HFF-Myc (cell line): ENCODE results near the gene CEP78.

Source experiments
- DNase-seq: peaks from one replicate; pipeline ENCODE4 v3.0.0-alpha.2; 2011; ENCODE audit warnings: low read depth; ENCODE audit errors: extremely low read depth
- H3K4me3 ChIP-seq: replicated peaks from 2 replicates; pipeline ENCODE4 v1.5.1; 2011; ENCODE audit warnings: low read depth, mild to moderate bottlenecking, control low read depth, low read length
- TF ChIP-seq, protein P1 (sequence below): IDR thresholded peaks from 2 replicates; pipeline ENCODE4 v1.5.1; 2012; ENCODE audit warnings: mild to moderate bottlenecking, low read depth, low read length, control low read depth; ENCODE audit errors: missing control alignments

Gene CEP78

DNA sequence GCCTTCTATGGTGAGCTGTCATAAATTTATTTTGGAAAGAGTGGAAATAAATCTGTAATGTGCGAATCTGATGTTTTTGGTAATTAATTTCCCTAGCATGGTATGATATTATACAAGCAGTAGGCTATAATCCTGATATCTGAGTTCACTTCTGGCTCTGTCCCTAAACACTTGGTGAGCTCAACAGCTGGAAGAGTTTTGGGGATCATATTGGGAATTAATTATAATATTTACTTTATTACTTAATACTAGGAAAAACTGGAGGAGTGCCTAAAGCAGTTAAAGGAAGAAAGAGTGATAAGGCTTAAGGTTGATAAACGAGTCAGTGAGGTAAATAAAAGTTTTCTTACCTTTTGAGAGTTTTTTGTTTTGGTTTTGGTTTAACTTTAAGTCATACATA, 26.8 kb downstream of the CEP78 start:
- TF ChIP-seq, protein P1, sequence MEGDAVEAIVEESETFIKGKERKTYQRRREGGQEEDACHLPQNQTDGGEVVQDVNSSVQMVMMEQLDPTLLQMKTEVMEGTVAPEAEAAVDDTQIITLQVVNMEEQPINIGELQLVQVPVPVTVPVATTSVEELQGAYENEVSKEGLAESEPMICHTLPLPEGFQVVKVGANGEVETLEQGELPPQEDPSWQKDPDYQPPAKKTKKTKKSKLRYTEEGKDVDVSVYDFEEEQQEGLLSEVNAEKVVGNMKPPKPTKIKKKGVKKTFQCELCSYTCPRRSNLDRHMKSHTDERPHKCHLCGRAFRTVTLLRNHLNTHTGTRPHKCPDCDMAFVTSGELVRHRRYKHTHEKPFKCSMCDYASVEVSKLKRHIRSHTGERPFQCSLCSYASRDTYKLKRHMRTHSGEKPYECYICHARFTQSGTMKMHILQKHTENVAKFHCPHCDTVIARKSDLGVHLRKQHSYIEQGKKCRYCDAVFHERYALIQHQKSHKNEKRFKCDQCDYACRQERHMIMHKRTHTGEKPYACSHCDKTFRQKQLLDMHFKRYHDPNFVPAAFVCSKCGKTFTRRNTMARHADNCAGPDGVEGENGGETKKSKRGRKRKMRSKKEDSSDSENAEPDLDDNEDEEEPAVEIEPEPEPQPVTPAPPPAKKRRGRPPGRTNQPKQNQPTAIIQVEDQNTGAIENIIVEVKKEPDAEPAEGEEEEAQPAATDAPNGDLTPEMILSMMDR = no peak
- H3K4me3 ChIP-seq = no peak overlapping the region
- DNase-seq = no peak

DNA sequence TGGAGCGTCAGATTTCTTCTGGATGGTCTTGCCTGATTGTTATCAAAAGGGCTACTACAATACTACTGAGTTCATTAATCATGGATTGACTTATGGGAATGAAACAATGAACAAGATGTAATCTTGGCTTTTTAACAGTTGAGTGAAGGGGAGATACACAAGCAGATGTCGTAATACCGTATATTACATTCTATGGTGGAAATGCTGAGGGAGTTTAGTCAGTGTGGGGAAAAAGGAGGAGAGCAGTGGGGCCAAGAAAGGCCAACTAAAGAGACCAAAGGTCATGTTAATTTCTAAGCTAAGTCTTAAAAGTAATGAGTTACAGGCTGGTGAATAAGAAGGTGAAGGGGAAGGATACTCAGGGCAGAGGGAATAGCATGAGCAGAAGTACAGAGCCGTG, 32.0 kb downstream of the CEP78 start:
- DNase-seq = no peak
- no peak overlapping the region for H3K4me3 ChIP-seq
- TF ChIP-seq, protein P1 = no peak

DNA sequence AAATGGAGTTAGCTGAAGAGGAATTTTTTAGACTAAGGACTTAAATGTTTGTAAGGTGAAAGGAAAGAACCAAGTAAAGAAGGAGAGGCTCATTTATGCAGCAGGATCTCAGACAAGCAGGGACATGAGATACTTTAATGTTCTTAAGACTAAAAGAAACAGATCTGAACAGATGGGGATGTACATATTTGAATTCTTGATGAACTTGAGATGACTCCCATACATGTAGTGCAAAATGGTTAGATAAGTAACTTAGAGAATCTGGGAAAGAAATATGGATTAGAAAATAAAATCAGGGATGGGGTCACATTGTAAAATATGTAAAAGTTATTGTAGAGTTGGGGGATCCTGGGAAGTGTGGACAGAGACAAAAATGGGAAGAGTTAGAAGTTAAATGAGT, 33.9 kb downstream of the CEP78 start:
- TF ChIP-seq, protein P1 = no peak
- H3K4me3 ChIP-seq = no peak overlapping the region
- DNase-seq = no peak

DNA sequence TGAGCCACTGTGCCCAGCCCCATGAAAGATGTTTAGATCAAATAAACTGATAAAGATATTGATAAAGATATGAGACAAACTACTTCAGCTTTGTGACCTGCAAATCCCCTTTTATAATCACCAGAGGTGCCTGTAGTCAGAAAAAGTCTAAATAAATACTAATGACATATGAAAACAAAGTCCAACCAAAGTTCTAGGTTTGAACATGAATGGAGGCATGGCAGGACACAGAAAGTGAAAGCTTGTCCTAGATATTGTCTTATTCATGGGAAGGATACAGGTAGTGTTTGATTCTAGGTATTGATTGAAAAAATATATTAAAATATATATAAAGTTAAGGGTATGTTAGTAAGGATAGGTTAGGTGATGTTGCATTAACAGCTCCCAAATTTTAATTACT, 36.4 kb downstream of the CEP78 start:
- TF ChIP-seq, protein P1 = no peak
- H3K4me3 ChIP-seq = no peak overlapping the region
- DNase-seq = no peak

DNA sequence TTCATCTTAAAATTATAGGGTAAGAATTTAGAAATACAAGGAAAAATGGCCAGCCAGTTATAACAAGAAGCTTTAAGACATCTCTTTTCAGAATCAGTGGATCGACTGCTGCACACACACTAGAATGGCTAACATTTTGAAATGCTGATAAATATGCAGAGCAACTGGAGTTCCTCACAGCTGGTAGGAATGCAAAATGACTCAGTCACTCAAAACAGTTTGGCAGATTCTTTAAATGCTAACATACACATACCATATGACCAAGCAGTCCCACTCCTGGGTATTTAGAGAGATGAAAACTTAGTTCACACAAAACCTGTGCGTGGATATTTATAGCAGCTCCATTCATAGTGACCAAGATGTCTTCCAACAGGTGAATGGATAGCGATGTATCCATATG, 37.9 kb downstream of the CEP78 start:
- no peak for DNase-seq
- TF ChIP-seq, protein P1 = no peak
- no peak overlapping the region for H3K4me3 ChIP-seq

DNA sequence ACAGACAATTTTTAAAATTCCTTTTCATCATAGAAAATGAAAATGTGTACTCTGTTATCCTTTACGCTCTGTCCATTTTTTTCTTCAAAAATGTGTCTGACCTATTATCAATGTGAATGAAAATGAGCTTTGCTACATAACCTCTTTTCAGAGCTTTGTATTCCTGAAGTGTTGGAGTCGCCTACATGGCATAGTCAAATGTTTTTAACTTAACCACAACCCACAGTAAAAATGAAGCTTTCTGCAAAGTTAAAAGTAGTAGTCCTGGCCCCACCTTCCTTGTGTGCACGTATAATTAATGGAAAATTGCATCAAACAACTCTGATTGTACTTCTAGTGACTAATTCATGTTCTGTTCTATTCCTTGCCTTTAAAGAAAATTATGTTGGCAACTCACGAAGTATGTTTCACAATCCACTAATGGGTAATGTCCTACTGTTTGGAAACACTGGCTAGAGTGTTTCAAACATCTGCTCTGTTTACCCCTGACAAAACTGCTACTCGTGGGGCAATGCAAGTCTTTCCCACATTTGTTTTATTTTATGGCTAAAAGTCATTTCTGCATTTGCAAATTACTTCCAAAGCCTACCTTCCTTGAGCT, 42.4 kb downstream of the CEP78 start:
- DNase-seq = no peak
- H3K4me3 ChIP-seq = no peak overlapping the region
- TF ChIP-seq, protein P1 = no peak

DNA sequence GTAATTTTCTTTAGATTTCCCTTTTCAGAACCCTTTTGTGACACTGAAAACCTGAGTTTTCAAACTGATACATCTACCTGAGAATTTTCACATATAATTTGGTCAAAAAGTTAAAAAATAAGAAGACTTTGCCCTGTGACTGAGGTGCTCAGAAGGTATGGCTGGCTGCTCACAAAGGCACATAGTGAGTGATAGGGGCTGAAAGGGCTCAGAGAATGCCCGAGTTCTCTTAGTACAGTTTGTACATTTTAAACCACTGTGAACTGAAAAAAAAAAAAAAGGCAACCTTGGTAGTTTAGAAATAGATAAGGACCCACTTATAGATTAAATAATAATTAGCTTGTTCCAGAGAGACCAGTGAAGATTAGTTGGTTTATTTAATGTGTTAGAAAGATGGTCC, 42.9 kb downstream of the CEP78 start:
- TF ChIP-seq, protein P1 = no peak
- DNase-seq = no peak
- H3K4me3 ChIP-seq = no peak overlapping the region
